ENCODE results near the gene CREB3. TPM values are rescaled to one million over a fixed set of nuclear protein-coding genes. Genes with fewer than 3 reads are reported as not detected.

The CREB3 gene
- total and polyA plus RNA-seq, 2 of the 4 experiments (the other 2 are of a cell fraction), result 60.7 to 106 TPM

- H3K36me3 ChIP-seq (ENCODE audit: control insufficient read depth, insufficient read depth, low read length), result peaks cover 69% of the 10 kb centered on the region
- no peak overlapping the region for H4K91ac ChIP-seq (ENCODE audit: insufficient read depth, low read depth, low read length)
- dilution Hi-C loops (cut with HindIII; ENCODE audit: low sequenced_read_pairs, unreplicated experiment), result no loop called here
- H3K27me3 ChIP-seq (ENCODE audit: control insufficient read depth, insufficient read depth, low read length), result no peaks in the 10 kb centered on the region
- H3K4ac ChIP-seq (ENCODE audit: low read depth, low read length), result no peak overlapping the region
- 80% methylated on average over 3 of the region's 4 CpGs; no CpG with 5 or more reads in 1 of the 2 experiments for WGBS, 2 experiments (ENCODE audit: extremely low coverage in 2 of 2, insufficient read length in 1 of 2)
- ChIA-PET POLR2A (ENCODE audit: unreplicated experiment) (no interaction called here), CTCF (no interaction called here)
- H4K20me1 ChIP-seq (ENCODE audit: insufficient read depth, low read length), result peaks cover 24% of the 10 kb centered on the region
- peaks cover 21 to 89% of the 10 kb centered on the region in 2 experiments for H3K79me1 ChIP-seq (ENCODE audit: low read depth in 1 of 2, low read length in 2 of 2)
- H3K14ac ChIP-seq (replicated peaks; ENCODE audit: low read depth, low read length), result no peak overlapping the region
- no peak overlapping the region for H3K9ac ChIP-seq (ENCODE audit: low read depth, low read length)
- H4K5ac ChIP-seq (ENCODE audit: low read depth, low read length), result no peak overlapping the region
- DNase-seq, result no peak
- no TSS peak for BruUV-seq (replicated peaks)
- no peak overlapping the region for H4K8ac ChIP-seq (ENCODE audit: low read depth in 2 of 2, low read length in 2 of 2)
- H2BK120ac ChIP-seq (ENCODE audit: low read depth, low read length), result no peak overlapping the region
- no peak overlapping the region for H2AK5ac ChIP-seq (ENCODE audit: low read depth, low read length)
- in situ Hi-C loops (cut with MboI; ENCODE audit: low sequenced_read_pairs), result no loop called here
- peaks cover 3% of the 10 kb centered on the region; the same call in 1 of the 2 replicates for H3K9me1 ChIP-seq (ENCODE audit: insufficient read depth, low read length)
- intact Hi-C loops (cut with micrococcal nuclease), result no loop called here
- no peak overlapping the region for H2AK9ac ChIP-seq (replicated peaks; ENCODE audit: low read depth, low read length, poor library complexity)
- no peaks in the 10 kb centered on the region for H3K9me3 ChIP-seq (ENCODE audit: control insufficient read depth, insufficient read depth, low read length)
- no peak overlapping the region for H2AFZ ChIP-seq (replicated peaks; ENCODE audit: low read length, poor library complexity)
- H3K4me1 ChIP-seq (ENCODE audit: control insufficient read depth, insufficient read depth, low read length), result no peaks in the 10 kb centered on the region
- H3K56ac ChIP-seq (ENCODE audit: extremely low read depth, insufficient read depth, low read length), result no peak overlapping the region
- no peak overlapping the region for H2BK20ac ChIP-seq (ENCODE audit: low read depth, low read length)
- TF ChIP-seq CEBPB (IDR thresholded peaks at IDR 0.05; ENCODE audit: low read depth, low read length), result no peak
- no peak for TF ChIP-seq CTCF (conservative IDR thresholded peaks at IDR 0.05; ENCODE audit: low read depth, low read length)
- TF ChIP-seq RAD21 (IDR thresholded peaks at IDR 0.05; ENCODE audit: low read length), result no peak
- no peak for TF ChIP-seq SMC3 (IDR thresholded peaks at IDR 0.05; ENCODE audit: low read depth, low read length)
- no peak for TF ChIP-seq RFX5 (IDR thresholded peaks at IDR 0.05; ENCODE audit: low read depth, low read length)
- no peak for TF ChIP-seq NFE2L2 (IDR thresholded peaks at IDR 0.05; ENCODE audit: low read depth, low read length)
- no peak for TF ChIP-seq MAZ (IDR thresholded peaks at IDR 0.05; ENCODE audit: borderline replicate concordance, low read depth, low read length)
- no peak for TF ChIP-seq ELK1 (IDR thresholded peaks at IDR 0.05; ENCODE audit: borderline replicate concordance, low read depth, low read length)
- no peak for TF ChIP-seq POLR2A (IDR thresholded peaks at IDR 0.05; ENCODE audit: low read depth, low read length)
- no peak overlapping the region for H3K4me2 ChIP-seq (ENCODE audit: low read depth, low read length)
- H2BK5ac ChIP-seq (ENCODE audit: low read depth, low read length, poor library complexity, severe bottlenecking), result no peak overlapping the region
- no peak overlapping the region for H3K23ac ChIP-seq (ENCODE audit: low read depth, low read length)
- no peak overlapping the region for H2BK15ac ChIP-seq (ENCODE audit: low read depth, low read length)
- no peak for ATAC-seq (ENCODE audit: low read depth)
- H3K4me3 ChIP-seq (ENCODE audit: insufficient read depth, low read depth, low read length), result no peak overlapping the region
- H3K18ac ChIP-seq (ENCODE audit: low read depth, low read length), result no peak overlapping the region
- no peak overlapping the region for H3K27ac ChIP-seq (ENCODE audit: insufficient read depth, low read length)
Measured at GRCh38 chr9:35738186-35738585, 5.7 kb downstream of the CREB3 start.

Data from IMR-90 (cell line).